ENCODE measurements around the gene BANF1. TPM values are rescaled to one million over a fixed set of nuclear protein-coding genes. Genes with fewer than 3 reads are reported as not detected.

Gene BANF1
- total and polyA plus RNA-seq, 2 of the 13 experiments (the other 11 are each of a cell fraction or from before 2014, with no cell fraction given): 40.5 to 86.5 TPM

GRCh38 chr11:66032957-66033735 lies 30.8 kb downstream of the BANF1 start (continued):
- TF ChIP-seq ZNF75D (CRISPR knock-in tag; IDR thresholded peaks at IDR 0.05; ENCODE audit: borderline replicate concordance): no peak
- peak; percentile 35; the same call in 1 of the 2 replicates for TF ChIP-seq TBX3 (IDR thresholded peaks at IDR 0.05; ENCODE audit: borderline replicate concordance)

GRCh38 chr11:66035653-66036333 lies 33.5 kb downstream of the BANF1 start:
- Histone ChIP-seq H4K20me1 (ENCODE audit: insufficient read depth, low read length) (no peaks in the 10 kb centered on the region), H3K27ac (ENCODE audit: extremely low read length, insufficient read depth, low read length) (no peak overlapping the region), H3K4me1 (ENCODE audit: insufficient read depth, low read length) (peaks cover 8% of the 10 kb centered on the region; the same call in 1 of the 2 replicates), H3K36me3 (replicated peaks in 1 of 2; ENCODE audit: control insufficient read depth in 1 of 2, insufficient read depth in 2 of 2, low read length in 2 of 2) (no peaks in the 10 kb centered on the region), H3K79me2 (ENCODE audit: insufficient read depth, low read length) (no peaks in the 10 kb centered on the region), H3K4me2 (ENCODE audit: low read depth, low read length) (no peak overlapping the region), H3K9me3 (ENCODE audit: low read length) (no peaks in the 10 kb centered on the region), H3K27me3 (ENCODE audit: control insufficient read depth in 1 of 2, insufficient read depth in 2 of 2, low read length in 2 of 2) (peaks cover 4 to 5% of the 10 kb centered on the region in 2 experiments; a peak in 1 of 5 replicates), H3K4me3 (replicated peaks in 1 of 3; ENCODE audit: insufficient read depth in 1 of 3, low read depth in 2 of 3, low read length in 3 of 3) (no peak overlapping the region), H3K9ac (ENCODE audit: insufficient read depth, low read depth, low read length) (no peak overlapping the region), H2AFZ (ENCODE audit: low read length) (no peak overlapping the region)
- no TSS peak for BruUV-seq (replicated peaks)
- ChIA-PET CTCF (ENCODE audit: low intra/inter-chr PET ratio, low total read pairs) (no interaction called here), POLR2A (interaction anchor here (1.0 kb wide), 1 partner anchor 9 kb away, joined by 3 read pairs; no protein-coding TSS in a partner anchor)
- no peak for FAIRE-seq
- intact Hi-C loops (cut with micrococcal nuclease; ENCODE audit: unreplicated experiment) (no loop called here), in situ Hi-C loops (cut with HindIII; ENCODE audit: extremely low pct_ligation_motif_present, low pct_unique_long_range_greater_than_20kb) (no loop called here)
- TF ChIP-seq MEIS1 (CRISPR knock-in tag; IDR thresholded peaks at IDR 0.05; ENCODE audit: borderline replicate concordance) (no peak), TP53 (CRISPR knock-in tag; conservative IDR thresholded peaks at IDR 0.05) (no peak), BCL6 (CRISPR knock-in tag; IDR thresholded peaks at IDR 0.05) (no peak), MYNN (CRISPR knock-in tag; IDR thresholded peaks at IDR 0.05; ENCODE audit: low read depth) (no peak), ZNF564 (CRISPR knock-in tag; IDR thresholded peaks at IDR 0.05) (no peak), ZNF619 (CRISPR knock-in tag; IDR thresholded peaks at IDR 0.05) (no peak), PBX3 (CRISPR knock-in tag; IDR thresholded peaks at IDR 0.05; ENCODE audit: borderline replicate concordance) (no peak), CREB3 (CRISPR knock-in tag; IDR thresholded peaks at IDR 0.05) (no peak), ZNF646 (CRISPR knock-in tag; IDR thresholded peaks at IDR 0.05) (no peak)
- ATAC-seq: no peak
- DNase-seq (ENCODE audit: low spot score): no peak
- 34% methylated on average over 5 of the region's 9 CpGs for WGBS (ENCODE audit: low lambda C conversion rate)

Data from HepG2 (cell line).